ENCODE measurements around the gene KRTAP19-7.

Gene KRTAP19-7

GRCh38 chr21:30561264-30561895 is at the start of gene KRTAP19-7:
Gene KRTAP19-7 (minus strand): TSS chr21:30561314. CDS start chr21:30561289, 25 bp downstream.
- DNase-seq, result no peak

GRCh38 chr21:30605968-30606367 is 44.9 kb upstream of the KRTAP19-7 start:
- no peak for DNase-seq

- DNase-seq, result no peak
Observed at GRCh38 chr21:30600787-30601186, 39.7 kb upstream of the KRTAP19-7 start, which contains the start of gene KRTAP22-1. Gene KRTAP22-1 (plus strand): TSS chr21:30601087.

GRCh38 chr21:30598802-30599201 is 37.7 kb upstream of the KRTAP19-7 start, which contains the start of gene KRTAP6-2:
Gene KRTAP6-2 (minus strand): TSS chr21:30598902. CDS start chr21:30598874, 28 bp downstream.
- no peak for DNase-seq

GRCh38 chr21:30592140-30592539 is 31.0 kb upstream of the KRTAP19-7 start, which contains the start of gene KRTAP6-3:
Gene KRTAP6-3 (plus strand): TSS chr21:30592440. CDS start chr21:30592446, 6 bp downstream.
- DNase-seq, result no peak

GRCh38 chr21:30590297-30590696 is 29.2 kb upstream of the KRTAP19-7 start, which contains the start of gene KRTAP22-2:
Gene KRTAP22-2 (minus strand): TSS chr21:30590397.
- no peak for DNase-seq

GRCh38 chr21:30582870-30583269 is 21.8 kb upstream of the KRTAP19-7 start:
- DNase-seq, result no peak

- no peak for DNase-seq
Observed at GRCh38 chr21:30580132-30580531, 19.0 kb upstream of the KRTAP19-7 start.

GRCh38 chr21:30579346-30579745 is 18.2 kb upstream of the KRTAP19-7 start:
- no peak for DNase-seq

GRCh38 chr21:30577766-30578165 is 16.7 kb upstream of the KRTAP19-7 start:
- no peak for DNase-seq

GRCh38 chr21:30567617-30568016 is 6.5 kb upstream of the KRTAP19-7 start:
- DNase-seq, result no peak

- DNase-seq, result no peak
Observed at GRCh38 chr21:30563630-30564029, 2.5 kb upstream of the KRTAP19-7 start.

GRCh38 chr21:30563072-30563471 is 2.0 kb upstream of the KRTAP19-7 start:
- no peak for DNase-seq

- no peak for DNase-seq
Observed at GRCh38 chr21:30561957-30562356, 843 bp upstream of the KRTAP19-7 start.

GRCh38 chr21:30555095-30555494 is 6.0 kb downstream of the KRTAP19-7 start:
- DNase-seq, result no peak

- no peak for DNase-seq
Observed at GRCh38 chr21:30552782-30553181, 8.3 kb downstream of the KRTAP19-7 start.

GRCh38 chr21:30541764-30542163 is 19.4 kb downstream of the KRTAP19-7 start, which contains the start of gene KRTAP19-6:
Gene KRTAP19-6 (minus strand): TSS chr21:30541864. CDS start chr21:30541833, 31 bp downstream.
- DNase-seq, result no peak

GRCh38 chr21:30518876-30519275 is 42.2 kb downstream of the KRTAP19-7 start:
- DNase-seq, result no peak

GRCh38 chr21:30515681-30516080 is 45.4 kb downstream of the KRTAP19-7 start:
- no peak for DNase-seq
